ENCODE data around the gene IMMP2L. TPM values are rescaled to one million over a fixed set of nuclear protein-coding genes. Genes with fewer than 3 reads are reported as not detected.

Gene IMMP2L
- polyA plus RNA-seq, 1 donor (not counting 4 experiments of a cell fraction or from before 2014, with no cell fraction given), result 14.1 TPM

- DNase-seq (ENCODE audit: low read depth, low spot score) (no peak), FAIRE-seq (no peak)
- peaks cover 13% of the 10 kb centered on the region for H3K4me1 ChIP-seq (ENCODE audit: control insufficient read depth, extremely low read depth, insufficient read depth, low read length)
- H3K4me2 ChIP-seq (ENCODE audit: control insufficient read depth, extremely low read depth, insufficient read depth, low read depth, low read length), result no peak overlapping the region
- peaks cover 11 to 12% of the 10 kb centered on the region in 2 experiments for H3K36me3 ChIP-seq (ENCODE audit: control insufficient read depth in 2 of 2, extremely low read depth in 1 of 2, insufficient read depth in 2 of 2, low read length in 2 of 2)
- H3K79me2 ChIP-seq (ENCODE audit: control insufficient read depth, insufficient read depth, low read length), result peaks cover 2% of the 10 kb centered on the region
- no peak overlapping the region for H2AFZ ChIP-seq (ENCODE audit: control insufficient read depth, low read length)
- no peak overlapping the region for H3K4me3 ChIP-seq (ENCODE audit: control insufficient read depth in 2 of 3, extremely low read depth in 1 of 3, insufficient read depth in 2 of 3, low read depth in 1 of 3, low read length in 3 of 3)
- H4K20me1 ChIP-seq (ENCODE audit: control insufficient read depth, extremely low read depth, insufficient read depth, low read length), result no peaks in the 10 kb centered on the region
- TF ChIP-seq, protein P1, sequence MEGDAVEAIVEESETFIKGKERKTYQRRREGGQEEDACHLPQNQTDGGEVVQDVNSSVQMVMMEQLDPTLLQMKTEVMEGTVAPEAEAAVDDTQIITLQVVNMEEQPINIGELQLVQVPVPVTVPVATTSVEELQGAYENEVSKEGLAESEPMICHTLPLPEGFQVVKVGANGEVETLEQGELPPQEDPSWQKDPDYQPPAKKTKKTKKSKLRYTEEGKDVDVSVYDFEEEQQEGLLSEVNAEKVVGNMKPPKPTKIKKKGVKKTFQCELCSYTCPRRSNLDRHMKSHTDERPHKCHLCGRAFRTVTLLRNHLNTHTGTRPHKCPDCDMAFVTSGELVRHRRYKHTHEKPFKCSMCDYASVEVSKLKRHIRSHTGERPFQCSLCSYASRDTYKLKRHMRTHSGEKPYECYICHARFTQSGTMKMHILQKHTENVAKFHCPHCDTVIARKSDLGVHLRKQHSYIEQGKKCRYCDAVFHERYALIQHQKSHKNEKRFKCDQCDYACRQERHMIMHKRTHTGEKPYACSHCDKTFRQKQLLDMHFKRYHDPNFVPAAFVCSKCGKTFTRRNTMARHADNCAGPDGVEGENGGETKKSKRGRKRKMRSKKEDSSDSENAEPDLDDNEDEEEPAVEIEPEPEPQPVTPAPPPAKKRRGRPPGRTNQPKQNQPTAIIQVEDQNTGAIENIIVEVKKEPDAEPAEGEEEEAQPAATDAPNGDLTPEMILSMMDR (optimal IDR thresholded peaks at IDR 0.05 in 1 of 3, IDR thresholded peaks at IDR 0.05 in 1 of 3, conservative IDR thresholded peaks at IDR 0.05 in 1 of 3; ENCODE audit: extremely low read depth in 1 of 3, insufficient read depth in 2 of 3, low read length in 3 of 3), result no peak
- no peak for TF ChIP-seq EZH2 (IDR thresholded peaks at IDR 0.05; ENCODE audit: low read length)
- H3K9ac ChIP-seq (ENCODE audit: control insufficient read depth, extremely low read depth, insufficient read depth, low read length), result no peak overlapping the region
- no peaks in the 10 kb centered on the region for H3K27me3 ChIP-seq (ENCODE audit: control insufficient read depth, extremely low read depth, insufficient read depth, low read length)
- dilution Hi-C loops (cut with MboI; ENCODE audit: extremely low pct_ligation_motif_present, low sequenced_read_pairs), result no loop called here
- H3K9me3 ChIP-seq (ENCODE audit: control insufficient read depth, low read depth, low read length), result no peaks in the 10 kb centered on the region
- H3K27ac ChIP-seq (ENCODE audit: control insufficient read depth, insufficient read depth, low read length), result no peak overlapping the region
- no peaks in the 10 kb centered on the region for H3K9me1 ChIP-seq (ENCODE audit: control insufficient read depth, extremely low read depth, insufficient read depth, low read length)
Measured at GRCh38 chr7:111556977-111557376, 5.3 kb downstream of the IMMP2L start.

GRCh38 chr7:111554086-111554485 lies 8.2 kb downstream of the IMMP2L start:
- H3K9ac ChIP-seq (ENCODE audit: control insufficient read depth, extremely low read depth, insufficient read depth, low read length), result no peak overlapping the region
- H3K27ac ChIP-seq (ENCODE audit: control insufficient read depth, insufficient read depth, low read length), result no peak overlapping the region
- H3K4me3 ChIP-seq (ENCODE audit: control insufficient read depth in 2 of 3, extremely low read depth in 1 of 3, insufficient read depth in 2 of 3, low read depth in 1 of 3, low read length in 3 of 3), result no peak overlapping the region
- TF ChIP-seq EZH2 (IDR thresholded peaks at IDR 0.05; ENCODE audit: low read length), result no peak
- TF ChIP-seq, protein P1 (optimal IDR thresholded peaks at IDR 0.05 in 1 of 3, IDR thresholded peaks at IDR 0.05 in 1 of 3, conservative IDR thresholded peaks at IDR 0.05 in 1 of 3; ENCODE audit: extremely low read depth in 1 of 3, insufficient read depth in 2 of 3, low read length in 3 of 3), result no peak
- DNase-seq (ENCODE audit: low read depth, low spot score), result no peak
- H3K36me3 ChIP-seq (ENCODE audit: control insufficient read depth in 2 of 2, extremely low read depth in 1 of 2, insufficient read depth in 2 of 2, low read length in 2 of 2), result peaks cover 12 to 15% of the 10 kb centered on the region in 2 experiments
- H3K9me3 ChIP-seq (ENCODE audit: control insufficient read depth, low read depth, low read length), result no peaks in the 10 kb centered on the region
- no peaks in the 10 kb centered on the region for H3K4me1 ChIP-seq (ENCODE audit: control insufficient read depth, extremely low read depth, insufficient read depth, low read length)
- no peaks in the 10 kb centered on the region for H3K27me3 ChIP-seq (ENCODE audit: control insufficient read depth, extremely low read depth, insufficient read depth, low read length)
- dilution Hi-C loops (cut with MboI; ENCODE audit: extremely low pct_ligation_motif_present, low sequenced_read_pairs), result no loop called here
- no peak overlapping the region for H3K4me2 ChIP-seq (ENCODE audit: control insufficient read depth, extremely low read depth, insufficient read depth, low read depth, low read length)
- H4K20me1 ChIP-seq (ENCODE audit: control insufficient read depth, extremely low read depth, insufficient read depth, low read length), result no peaks in the 10 kb centered on the region
- H3K79me2 ChIP-seq (ENCODE audit: control insufficient read depth, insufficient read depth, low read length), result no peaks in the 10 kb centered on the region
- H3K9me1 ChIP-seq (ENCODE audit: control insufficient read depth, extremely low read depth, insufficient read depth, low read length), result no peaks in the 10 kb centered on the region
- no peak for FAIRE-seq
- H2AFZ ChIP-seq (ENCODE audit: control insufficient read depth, low read length), result no peak overlapping the region

Data from keratinocyte (primary cell).